Progenitor cell of endocrine pancreas (in vitro differentiated cells): Measurements from ENCODE around the gene UBAP2. TPM values are rescaled to one million over a fixed set of nuclear protein-coding genes. Genes with fewer than 3 reads are reported as not detected.

Experiments used
- DNase-seq: peaks from one replicate; pipeline ENCODE4 v3.0.0; 2021; ENCODE audit warnings: low spot score; ENCODE audit not compliant: unreplicated experiment
- H3K27ac Mint-ChIP-seq: 2 replicates; pipeline ENCODE4 v1.8.0; 2021; ENCODE audit warnings: mild to moderate bottlenecking, moderate library complexity, mixed read lengths
- H3K27me3 Mint-ChIP-seq: 2 replicates; pipeline ENCODE4 v1.8.0; 2021; ENCODE audit warnings: mixed read lengths
- H3K36me3 Mint-ChIP-seq: 2 replicates; pipeline ENCODE4 v1.8.0; 2022; ENCODE audit warnings: mixed read lengths; ENCODE audit not compliant: insufficient read depth
- H3K4me1 Mint-ChIP-seq: 2 replicates; pipeline ENCODE4 v1.8.0; 2021; ENCODE audit warnings: low read depth, mixed read lengths
- H3K4me3 Mint-ChIP-seq: 2 replicates; pipeline ENCODE4 v1.8.0; 2021; ENCODE audit warnings: low read depth, mild to moderate bottlenecking, moderate library complexity, mixed read lengths
- H3K9me3 Mint-ChIP-seq: 2 replicates; pipeline ENCODE4 v1.8.0; 2021; ENCODE audit warnings: low read depth, mixed read lengths
- total RNA-seq: library from RNA; stranded (reverse); gene quantifications from 2 replicates; pipeline ENCODE4 v1.2.1, GENCODE V29; 2021
- TF ChIP-seq, protein P1 (sequence below): fragments of 200-600 bp; sonication (generic); IDR thresholded peaks from one replicate; pipeline ENCODE4 v1.5.0; 2021; ENCODE audit warnings: antibody characterized with exemption, mild to moderate bottlenecking; ENCODE audit not compliant: unreplicated experiment

The UBAP2 gene
- total RNA-seq, 1 donor from 2014 or later = 56.7 TPM

DNA sequence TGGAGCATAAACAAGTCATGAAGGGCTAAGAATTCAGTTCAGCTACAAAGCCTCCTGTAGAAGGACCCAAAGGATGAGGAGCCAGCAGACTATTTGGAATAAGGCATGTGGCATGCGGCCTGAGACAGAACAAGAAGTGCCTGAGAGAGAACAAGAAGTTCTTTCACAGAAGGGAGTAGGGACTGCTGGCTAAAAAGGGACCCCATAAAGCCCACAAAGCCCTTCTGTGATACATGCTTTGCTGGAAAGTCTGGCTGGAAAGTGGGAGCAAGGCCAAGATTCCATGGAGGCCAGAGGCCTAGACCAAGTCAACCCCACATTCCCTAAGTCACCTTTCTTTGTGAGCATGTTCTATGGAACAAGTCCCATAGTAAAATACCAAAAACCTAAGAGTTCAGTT, 35.9 kb upstream of the UBAP2 start:
- TF ChIP-seq, protein P1, sequence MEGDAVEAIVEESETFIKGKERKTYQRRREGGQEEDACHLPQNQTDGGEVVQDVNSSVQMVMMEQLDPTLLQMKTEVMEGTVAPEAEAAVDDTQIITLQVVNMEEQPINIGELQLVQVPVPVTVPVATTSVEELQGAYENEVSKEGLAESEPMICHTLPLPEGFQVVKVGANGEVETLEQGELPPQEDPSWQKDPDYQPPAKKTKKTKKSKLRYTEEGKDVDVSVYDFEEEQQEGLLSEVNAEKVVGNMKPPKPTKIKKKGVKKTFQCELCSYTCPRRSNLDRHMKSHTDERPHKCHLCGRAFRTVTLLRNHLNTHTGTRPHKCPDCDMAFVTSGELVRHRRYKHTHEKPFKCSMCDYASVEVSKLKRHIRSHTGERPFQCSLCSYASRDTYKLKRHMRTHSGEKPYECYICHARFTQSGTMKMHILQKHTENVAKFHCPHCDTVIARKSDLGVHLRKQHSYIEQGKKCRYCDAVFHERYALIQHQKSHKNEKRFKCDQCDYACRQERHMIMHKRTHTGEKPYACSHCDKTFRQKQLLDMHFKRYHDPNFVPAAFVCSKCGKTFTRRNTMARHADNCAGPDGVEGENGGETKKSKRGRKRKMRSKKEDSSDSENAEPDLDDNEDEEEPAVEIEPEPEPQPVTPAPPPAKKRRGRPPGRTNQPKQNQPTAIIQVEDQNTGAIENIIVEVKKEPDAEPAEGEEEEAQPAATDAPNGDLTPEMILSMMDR = no peak
- DNase-seq = no peak
- H3K9me3 Mint-ChIP-seq = no peaks in the 10 kb centered on the region
- peaks cover 7% of the 10 kb centered on the region for H3K36me3 Mint-ChIP-seq
- peak overlapping the region; percentile 73 for H3K27ac Mint-ChIP-seq
- H3K4me3 Mint-ChIP-seq = no peak overlapping the region
- H3K27me3 Mint-ChIP-seq = no peaks in the 10 kb centered on the region
- H3K4me1 Mint-ChIP-seq = peaks cover 6% of the 10 kb centered on the region

DNA sequence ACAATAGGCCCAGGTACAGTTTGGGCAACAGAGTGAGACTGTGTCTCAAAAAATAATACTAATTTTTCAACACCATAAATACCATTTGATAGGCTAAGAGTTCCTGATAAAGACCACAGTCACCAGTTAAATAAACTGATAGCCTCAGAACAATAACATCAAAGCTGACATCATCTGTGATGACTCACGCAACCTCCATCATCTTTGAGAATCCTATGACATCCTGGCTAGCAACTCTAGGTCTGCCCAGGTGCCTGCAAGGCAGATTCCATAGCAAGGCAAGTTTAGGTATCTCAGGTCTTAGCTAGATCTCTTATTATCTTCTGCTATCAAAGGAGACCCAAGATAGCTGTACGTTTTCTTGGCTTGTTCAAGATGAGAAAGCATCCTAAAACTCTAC, 30.5 kb upstream of the UBAP2 start:
- TF ChIP-seq, protein P1 = no peak
- Mint-ChIP-seq H3K4me1 (peaks cover 4% of the 10 kb centered on the region), H3K9me3 (peaks cover 3% of the 10 kb centered on the region), H3K27ac (no peak overlapping the region), H3K36me3 (no peaks in the 10 kb centered on the region), H3K4me3 (no peak overlapping the region), H3K27me3 (no peaks in the 10 kb centered on the region)
- no peak for DNase-seq

DNA sequence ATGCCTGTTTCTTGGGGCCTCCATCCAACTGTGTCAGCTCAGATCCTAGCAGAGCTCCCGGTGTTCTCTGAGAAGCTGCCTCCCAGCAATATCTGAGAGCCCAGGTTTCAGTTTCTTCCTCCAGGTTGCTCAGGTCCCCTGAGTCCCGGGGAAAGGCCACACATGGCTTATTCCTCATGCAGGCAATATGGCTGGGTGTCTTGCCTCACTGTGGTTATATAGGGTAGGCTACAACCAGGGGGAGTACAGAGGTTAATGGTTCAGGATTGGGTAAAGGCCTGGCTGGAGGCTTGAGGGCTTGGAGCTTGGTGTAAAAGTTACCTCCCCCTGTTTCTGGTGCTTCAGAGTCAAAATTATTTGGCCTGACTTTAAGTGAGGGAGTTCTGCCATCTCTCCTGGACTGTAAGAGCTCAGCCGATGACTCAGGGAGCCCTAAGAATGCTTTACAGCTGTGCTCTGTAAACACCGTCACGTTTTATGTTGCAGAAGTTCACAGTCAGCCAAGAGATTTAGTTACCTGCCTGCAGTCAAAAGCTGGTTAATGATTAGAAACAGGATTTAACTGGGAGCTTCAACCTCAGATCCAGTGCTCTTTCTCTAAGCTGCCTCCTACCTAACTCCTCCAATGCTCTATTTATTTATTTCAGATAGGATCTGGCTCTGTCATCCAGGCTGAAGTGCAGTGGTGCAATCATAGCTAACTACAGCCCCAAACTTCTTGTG, 24.3 kb upstream of the UBAP2 start:
- H3K36me3 Mint-ChIP-seq = no peaks in the 10 kb centered on the region
- TF ChIP-seq, protein P1 = no peak
- peak overlapping the region; percentile 44 for H3K4me3 Mint-ChIP-seq
- H3K27me3 Mint-ChIP-seq = no peaks in the 10 kb centered on the region
- peak overlapping the region; percentile 98 for H3K27ac Mint-ChIP-seq
- no peak for DNase-seq
- H3K4me1 Mint-ChIP-seq = peaks cover 29% of the 10 kb centered on the region
- peaks cover 3% of the 10 kb centered on the region for H3K9me3 Mint-ChIP-seq

DNA sequence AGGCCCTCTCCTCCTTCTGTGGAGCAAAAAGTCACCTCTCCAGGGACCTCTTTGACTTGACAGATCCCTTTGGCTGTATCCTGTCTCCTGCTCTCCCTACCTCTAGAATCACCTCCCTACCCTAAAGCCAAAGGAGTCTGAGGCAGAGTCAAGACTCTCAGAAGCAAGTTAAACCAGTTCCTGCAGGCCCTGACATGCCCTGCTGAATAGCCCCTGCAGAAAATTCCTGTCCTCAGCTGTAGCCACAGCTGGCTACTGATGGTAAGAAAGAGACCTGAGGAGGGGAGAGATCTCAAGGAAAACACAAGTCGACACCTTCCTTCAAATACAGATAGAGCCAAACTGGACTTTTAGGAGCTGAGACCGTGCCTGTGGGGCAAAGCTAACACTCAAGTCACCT, 23.7 kb upstream of the UBAP2 start:
- H3K27ac Mint-ChIP-seq = peak overlapping the region; percentile 98
- no peaks in the 10 kb centered on the region for H3K27me3 Mint-ChIP-seq
- TF ChIP-seq, protein P1 = no peak
- H3K9me3 Mint-ChIP-seq = peaks cover 3% of the 10 kb centered on the region
- H3K4me3 Mint-ChIP-seq = peak overlapping the region; percentile 52
- DNase-seq = no peak
- no peaks in the 10 kb centered on the region for H3K36me3 Mint-ChIP-seq
- H3K4me1 Mint-ChIP-seq = peaks cover 29% of the 10 kb centered on the region

DNA sequence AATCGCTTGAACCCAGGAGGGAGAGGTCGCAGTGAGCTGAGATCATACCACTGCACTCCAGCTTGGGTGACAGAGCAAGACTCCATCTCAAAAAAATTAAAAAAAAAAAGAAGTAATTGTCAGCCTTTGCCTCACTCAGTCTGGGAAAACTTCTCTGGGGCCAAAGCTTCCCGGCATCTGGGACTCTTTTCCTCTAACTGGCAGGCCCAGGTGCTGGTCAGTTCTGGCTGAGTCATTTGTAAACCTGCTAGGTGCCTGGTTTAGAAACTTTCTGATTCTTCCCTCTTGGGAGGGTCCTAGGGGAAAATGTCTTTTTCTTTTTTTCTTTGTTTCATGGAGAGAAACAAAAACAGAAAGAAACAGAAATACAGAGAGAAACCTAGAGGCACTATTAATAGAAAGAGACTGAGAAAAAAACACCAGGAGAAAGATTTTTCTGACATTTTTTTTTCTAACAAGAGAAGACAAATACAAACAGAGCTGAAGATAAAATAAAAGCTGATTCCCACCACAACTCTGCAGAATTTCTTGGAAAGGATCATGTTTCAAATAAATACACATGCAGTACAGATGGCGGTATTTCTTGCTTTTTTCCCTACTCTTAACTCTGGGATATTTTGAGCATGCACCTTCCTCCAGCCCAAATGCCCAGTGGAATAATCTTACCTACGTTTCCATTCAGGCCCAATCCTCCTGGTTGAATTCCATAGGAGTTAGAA, 22.1 kb upstream of the UBAP2 start:
- Mint-ChIP-seq H3K4me3 (no peak overlapping the region), H3K9me3 (peaks cover 3% of the 10 kb centered on the region), H3K27ac (peak overlapping the region; percentile 93), H3K36me3 (no peaks in the 10 kb centered on the region), H3K4me1 (peaks cover 29% of the 10 kb centered on the region), H3K27me3 (no peaks in the 10 kb centered on the region)
- no peak for DNase-seq
- TF ChIP-seq, protein P1 = no peak
